HEK293 (cell line): ENCODE data around the gene DCDC2.

Experiments used
- MYNN ChIP-seq: fragments of 450-650 bp; formaldehyde crosslinking; IDR thresholded peaks from 2 replicates; pipeline ENCODE4 v1.5.1; 2016; ENCODE audit warnings: missing biosample characterization, missing genetic modification characterization, borderline replicate concordance
- ZBTB10 ChIP-seq: fragments of 450-650 bp; formaldehyde crosslinking; IDR thresholded peaks from 2 replicates; pipeline ENCODE4 v1.5.1; 2016; ENCODE audit warnings: missing biosample characterization, missing genetic modification characterization
- ZNF133 ChIP-seq: fragments of 450-650 bp; formaldehyde crosslinking; IDR thresholded peaks from 2 replicates; pipeline ENCODE4 v1.5.1; 2016; ENCODE audit warnings: missing biosample characterization, missing genetic modification characterization
- ZNF311 ChIP-seq: fragments of 450-650 bp; formaldehyde crosslinking; IDR thresholded peaks from 2 replicates; pipeline ENCODE4 v1.5.1; 2017; ENCODE audit warnings: missing biosample characterization, missing genetic modification characterization, borderline replicate concordance
- ZNF473 ChIP-seq: fragments of 450-650 bp; formaldehyde crosslinking; IDR thresholded peaks from 2 replicates; pipeline ENCODE4 v1.5.1; 2017; ENCODE audit warnings: missing biosample characterization, missing genetic modification characterization
- TF ChIP-seq, protein P1 (sequence below): fragments of 450-650 bp; formaldehyde crosslinking; IDR thresholded peaks from 2 replicates; pipeline ENCODE4 v1.5.1; 2016; ENCODE audit warnings: missing biosample characterization, missing genetic modification characterization
- TF ChIP-seq, protein P2 (sequence below): fragments of 450-650 bp; formaldehyde crosslinking; IDR thresholded peaks from 2 replicates; pipeline ENCODE4 v1.5.1; 2017; ENCODE audit warnings: missing biosample characterization, missing genetic modification characterization

DNA sequence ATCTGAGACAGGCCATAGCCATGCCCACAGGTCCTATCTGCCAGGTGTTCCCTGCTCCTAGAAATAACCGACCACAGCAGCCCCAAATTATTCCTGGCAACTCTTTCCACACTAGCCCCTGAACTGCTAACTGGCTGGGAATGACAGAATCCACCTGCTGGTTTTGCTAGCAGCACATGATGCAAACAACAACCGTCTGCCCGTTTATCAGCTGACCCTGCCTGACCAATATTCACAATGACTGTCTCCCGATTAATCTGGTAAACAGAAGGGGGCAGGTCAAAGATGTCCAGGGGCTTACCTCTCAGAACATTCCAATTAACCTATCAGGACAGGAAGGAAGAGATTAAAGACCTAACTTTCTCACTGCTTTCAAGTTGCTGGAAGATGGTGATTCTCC lies 130.3 kb downstream of the DCDC2 start:
- TF ChIP-seq, protein P1, sequence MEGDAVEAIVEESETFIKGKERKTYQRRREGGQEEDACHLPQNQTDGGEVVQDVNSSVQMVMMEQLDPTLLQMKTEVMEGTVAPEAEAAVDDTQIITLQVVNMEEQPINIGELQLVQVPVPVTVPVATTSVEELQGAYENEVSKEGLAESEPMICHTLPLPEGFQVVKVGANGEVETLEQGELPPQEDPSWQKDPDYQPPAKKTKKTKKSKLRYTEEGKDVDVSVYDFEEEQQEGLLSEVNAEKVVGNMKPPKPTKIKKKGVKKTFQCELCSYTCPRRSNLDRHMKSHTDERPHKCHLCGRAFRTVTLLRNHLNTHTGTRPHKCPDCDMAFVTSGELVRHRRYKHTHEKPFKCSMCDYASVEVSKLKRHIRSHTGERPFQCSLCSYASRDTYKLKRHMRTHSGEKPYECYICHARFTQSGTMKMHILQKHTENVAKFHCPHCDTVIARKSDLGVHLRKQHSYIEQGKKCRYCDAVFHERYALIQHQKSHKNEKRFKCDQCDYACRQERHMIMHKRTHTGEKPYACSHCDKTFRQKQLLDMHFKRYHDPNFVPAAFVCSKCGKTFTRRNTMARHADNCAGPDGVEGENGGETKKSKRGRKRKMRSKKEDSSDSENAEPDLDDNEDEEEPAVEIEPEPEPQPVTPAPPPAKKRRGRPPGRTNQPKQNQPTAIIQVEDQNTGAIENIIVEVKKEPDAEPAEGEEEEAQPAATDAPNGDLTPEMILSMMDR (tag by site-specific recombination) = no peak
- TF ChIP-seq ZNF311 (tag by site-specific recombination) = no peak
- no peak for TF ChIP-seq ZNF473 (tag by site-specific recombination)
- TF ChIP-seq ZNF133 (tag by site-specific recombination) = no peak
- TF ChIP-seq MYNN (tag by site-specific recombination) = no peak
- no peak for TF ChIP-seq ZBTB10 (tag by site-specific recombination)
- TF ChIP-seq, protein P2, sequence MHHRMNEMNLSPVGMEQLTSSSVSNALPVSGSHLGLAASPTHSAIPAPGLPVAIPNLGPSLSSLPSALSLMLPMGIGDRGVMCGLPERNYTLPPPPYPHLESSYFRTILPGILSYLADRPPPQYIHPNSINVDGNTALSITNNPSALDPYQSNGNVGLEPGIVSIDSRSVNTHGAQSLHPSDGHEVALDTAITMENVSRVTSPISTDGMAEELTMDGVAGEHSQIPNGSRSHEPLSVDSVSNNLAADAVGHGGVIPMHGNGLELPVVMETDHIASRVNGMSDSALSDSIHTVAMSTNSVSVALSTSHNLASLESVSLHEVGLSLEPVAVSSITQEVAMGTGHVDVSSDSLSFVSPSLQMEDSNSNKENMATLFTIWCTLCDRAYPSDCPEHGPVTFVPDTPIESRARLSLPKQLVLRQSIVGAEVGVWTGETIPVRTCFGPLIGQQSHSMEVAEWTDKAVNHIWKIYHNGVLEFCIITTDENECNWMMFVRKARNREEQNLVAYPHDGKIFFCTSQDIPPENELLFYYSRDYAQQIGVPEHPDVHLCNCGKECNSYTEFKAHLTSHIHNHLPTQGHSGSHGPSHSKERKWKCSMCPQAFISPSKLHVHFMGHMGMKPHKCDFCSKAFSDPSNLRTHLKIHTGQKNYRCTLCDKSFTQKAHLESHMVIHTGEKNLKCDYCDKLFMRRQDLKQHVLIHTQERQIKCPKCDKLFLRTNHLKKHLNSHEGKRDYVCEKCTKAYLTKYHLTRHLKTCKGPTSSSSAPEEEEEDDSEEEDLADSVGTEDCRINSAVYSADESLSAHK (tag by site-specific recombination) = no peak
